ENCODE measurements around the gene CCNY.

GRCh38 chr10:35495521-35496119, 159.3 kb downstream of the CCNY start:
- no peak for TF ChIP-seq YY1 (IDR thresholded peaks at IDR 0.05; ENCODE audit: insufficient read depth, insufficient read length)
- no peak for TF ChIP-seq ZNF274 (IDR thresholded peaks at IDR 0.05; ENCODE audit: low read depth, low read length)
- TF ChIP-seq SUZ12 (IDR thresholded peaks at IDR 0.05; ENCODE audit: extremely low read depth, insufficient read depth, insufficient read length), result no peak
